ENCODE results near the gene LLCFC1.
"Not testable (repeated sequence)": the region's sequence is repeated elsewhere in the genome, so short reads cannot be mapped to it uniquely, and the experiment has no call there.

The LLCFC1 gene

GRCh38 chr7:142943706-142944268 is 4.5 kb downstream of the LLCFC1 start:
- no peak for ATAC-seq

GRCh38 chr7:142945001-142945400 is 5.7 kb downstream of the LLCFC1 start:
- ATAC-seq: no peak

- no peak for ATAC-seq
These were observed 9.3 kb downstream of the LLCFC1 start for GRCh38 chr7:142948603-142949002.

- ATAC-seq: no peak
These were observed 11.0 kb downstream of the LLCFC1 start for GRCh38 chr7:142950235-142950634.

- ATAC-seq: no peak
These were observed 15.5 kb downstream of the LLCFC1 start for GRCh38 chr7:142954680-142955268.

GRCh38 chr7:142956951-142957623 is 17.8 kb downstream of the LLCFC1 start:
- no peak for ATAC-seq

- no peak for ATAC-seq
These were observed 18.4 kb downstream of the LLCFC1 start for GRCh38 chr7:142957723-142958122.

GRCh38 chr7:142959202-142959601 is 19.9 kb downstream of the LLCFC1 start:
- ATAC-seq: no peak

- no peak for ATAC-seq
These were observed 21.8 kb downstream of the LLCFC1 start for GRCh38 chr7:142960955-142961512.

GRCh38 chr7:142961595-142961972 is 22.3 kb downstream of the LLCFC1 start:
- no peak for ATAC-seq

- ATAC-seq: no peak
These were observed 23.0 kb downstream of the LLCFC1 start, which contains the start of gene KEL for GRCh38 chr7:142961973-142962926. Gene KEL (minus strand): TSS chr7:142962363. CDS start chr7:142962206, 157 bp downstream.

GRCh38 chr7:142962991-142963390 is 23.7 kb downstream of the LLCFC1 start:
- no peak for ATAC-seq

GRCh38 chr7:142963993-142964392 is 24.7 kb downstream of the LLCFC1 start:
- ATAC-seq: no peak

- no peak for ATAC-seq
These were observed 25.4 kb downstream of the LLCFC1 start for GRCh38 chr7:142964502-142965246.

GRCh38 chr7:142968229-142968628 is 28.9 kb downstream of the LLCFC1 start:
- ATAC-seq: no peak

GRCh38 chr7:142969183-142969582 is 29.9 kb downstream of the LLCFC1 start:
- ATAC-seq: no peak

- ATAC-seq: no peak
These were observed 35.3 kb downstream of the LLCFC1 start for GRCh38 chr7:142974626-142975025.

GRCh38 chr7:142978402-142978801 is 39.1 kb downstream of the LLCFC1 start:
- ATAC-seq: not testable (repeated sequence)

- ATAC-seq: no peak
These were observed 44.5 kb downstream of the LLCFC1 start for GRCh38 chr7:142983825-142984224.

- no peak for ATAC-seq
These were observed 45.0 kb downstream of the LLCFC1 start for GRCh38 chr7:142984297-142984696.

Measured in activated CD4-positive, CD25-positive, alpha-beta regulatory T cell treated with anti-CD3 and anti-CD28 coated beads, Interleukin-2, amount 50 U/mL, for 24 hours (primary cell).